GM12865 (cell line): Measurements from ENCODE around the gene PRDM5.

Experiments
- DNase-seq: peaks from one replicate; pipeline ENCODE4 v3.0.0; 2010; ENCODE audit warnings: low read depth
- H3K4me3 ChIP-seq: 2 replicates; pipeline ENCODE4 v1.5.1; 2011; ENCODE audit warnings: mild to moderate bottlenecking, low read depth, low read length, control low read depth
- CTCF ChIP-seq: IDR thresholded peaks from 2 replicates; pipeline ENCODE4 v1.5.1; 2011; ENCODE audit warnings: low read length, control low read depth, low read depth, inconsistent platforms; ENCODE audit not compliant: insufficient read depth; ENCODE audit errors: missing control alignments

Gene PRDM5

GRCh38 chr4:120841580-120841979 is 80.9 kb downstream of the PRDM5 start:
- TF ChIP-seq CTCF: no peak
- no peak for DNase-seq
- H3K4me3 ChIP-seq: no peak overlapping the region

GRCh38 chr4:120839974-120840751 is 82.4 kb downstream of the PRDM5 start:
- TF ChIP-seq CTCF: no peak
- DNase-seq: no peak
- H3K4me3 ChIP-seq: no peak overlapping the region

DNA sequence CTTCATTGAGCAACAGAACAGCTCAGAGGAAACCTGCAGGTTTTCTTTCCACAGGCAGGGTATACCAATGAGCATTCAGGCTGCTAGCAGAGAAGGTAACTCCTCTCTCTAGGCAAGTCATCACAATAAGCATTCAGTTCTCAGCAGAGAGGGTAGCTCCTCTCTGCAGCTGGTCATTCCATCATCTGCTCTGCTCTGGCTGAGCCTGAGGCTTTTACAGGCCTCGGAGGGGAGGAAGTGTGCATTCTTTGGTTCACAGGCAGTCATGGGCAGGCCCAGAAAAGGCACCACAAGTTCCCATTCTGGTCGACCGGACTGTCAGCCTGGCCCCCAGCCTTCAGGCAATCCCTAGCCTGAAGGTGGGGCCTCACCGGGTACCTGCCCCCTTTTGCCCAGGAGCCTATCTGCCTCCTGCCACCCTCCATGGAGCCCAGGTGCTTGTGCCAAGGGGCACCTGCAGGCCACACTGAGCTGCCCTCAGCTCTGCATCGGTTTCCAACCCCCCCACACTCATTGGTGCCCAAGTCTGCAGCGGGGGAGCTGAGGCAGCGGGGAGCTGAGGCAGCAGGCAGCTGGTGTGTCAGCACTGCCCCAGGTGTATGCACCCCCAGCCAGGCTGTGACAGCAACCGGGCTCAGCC is 83.1 kb downstream of the PRDM5 start:
- no peak overlapping the region for H3K4me3 ChIP-seq
- TF ChIP-seq CTCF: no peak
- DNase-seq: no peak

DNA sequence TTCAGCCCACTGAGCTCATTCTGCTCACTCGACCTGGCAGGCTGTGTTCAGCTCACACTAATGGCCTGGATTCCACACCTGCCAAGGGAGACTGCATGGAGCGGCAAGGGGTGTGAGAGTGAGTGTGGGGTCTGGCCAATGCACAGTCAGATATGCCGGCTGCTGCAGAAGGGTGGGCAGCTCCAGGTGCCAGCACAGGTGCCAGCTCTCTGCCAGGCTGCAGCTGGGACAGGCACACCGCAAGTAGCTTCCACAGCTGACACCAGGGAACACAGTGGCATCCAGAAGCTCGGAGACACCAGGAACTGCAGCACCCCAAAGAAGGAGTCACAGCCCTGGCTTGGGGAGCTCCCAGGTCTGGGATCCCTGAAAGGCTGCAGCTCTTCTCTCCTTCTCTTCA is 83.7 kb downstream of the PRDM5 start:
- DNase-seq: no peak
- no peak for TF ChIP-seq CTCF
- no peak overlapping the region for H3K4me3 ChIP-seq

GRCh38 chr4:120837656-120838055 is 84.9 kb downstream of the PRDM5 start:
- TF ChIP-seq CTCF: no peak
- H3K4me3 ChIP-seq: no peak overlapping the region
- no peak for DNase-seq

- DNase-seq: no peak
- H3K4me3 ChIP-seq: no peak overlapping the region
- TF ChIP-seq CTCF: no peak
Observed at GRCh38 chr4:120835342-120835741, 87.2 kb downstream of the PRDM5 start.

DNA sequence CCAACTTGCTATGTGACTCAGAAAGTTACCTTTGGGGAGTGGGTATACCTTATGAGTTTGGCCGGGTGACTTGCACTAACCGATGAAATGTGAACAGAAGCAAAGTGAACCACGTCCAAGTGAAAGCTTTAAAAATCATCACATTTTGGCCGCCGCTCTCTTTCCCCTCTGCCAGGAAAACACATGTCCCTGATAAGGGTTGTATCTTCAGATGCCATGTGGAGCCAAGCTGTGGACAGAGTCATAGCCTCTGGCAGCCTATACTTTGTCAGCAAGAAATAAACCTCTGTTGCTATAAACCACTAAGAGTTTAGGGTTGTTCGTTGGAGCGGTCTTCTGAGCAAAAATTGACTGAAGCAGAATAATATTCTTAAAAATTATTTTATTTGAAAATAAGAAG is 92.3 kb downstream of the PRDM5 start:
- no peak overlapping the region for H3K4me3 ChIP-seq
- TF ChIP-seq CTCF: no peak
- DNase-seq: no peak
